RWPE2 (cell line): Measurements from ENCODE around the gene LRRC45.

Experiments
- ATAC-seq: fragments of 200-7000 bp; cut with Tn5 transposase; 3 replicates; pipeline ENCODE4 v1.9.1; 2021; ENCODE audit warnings: low read depth
- DNase-seq: peaks from one replicate; pipeline ENCODE4 v3.0.0-alpha.2; 2020; ENCODE audit warnings: low spot score
- H3K27ac ChIP-seq: fragments of 450-650 bp; 2 replicates; pipeline ENCODE4 v1.5.1; 2017; ENCODE audit warnings: mild to moderate bottlenecking; ENCODE audit not compliant: poor library complexity, severe bottlenecking
- H3K27me3 ChIP-seq: fragments of 250-450 bp; sonication (Bioruptor Pico); 2 replicates; pipeline ENCODE4 v1.5.1; 2021; ENCODE audit warnings: mild to moderate bottlenecking, moderate library complexity; ENCODE audit not compliant: insufficient read depth, poor library complexity, severe bottlenecking
- H3K36me3 ChIP-seq: fragments of 250-450 bp; sonication (Bioruptor Pico); 2 replicates; pipeline ENCODE4 v1.5.1; 2020; ENCODE audit warnings: low read depth, mild to moderate bottlenecking, moderate library complexity
- H3K4me1 ChIP-seq: fragments of 250-450 bp; sonication (Bioruptor Pico); 2 replicates; pipeline ENCODE4 v1.5.1; 2021; ENCODE audit warnings: mild to moderate bottlenecking, moderate library complexity; ENCODE audit not compliant: insufficient read depth, poor library complexity, severe bottlenecking
- H3K4me3 ChIP-seq: fragments of 250-450 bp; sonication (Bioruptor Pico); 2 replicates; pipeline ENCODE4 v1.5.1; 2021; ENCODE audit warnings: mild to moderate bottlenecking, moderate library complexity; ENCODE audit not compliant: severe bottlenecking
- H3K9me3 ChIP-seq: fragments of 250-450 bp; sonication (Bioruptor Pico); 2 replicates; pipeline ENCODE4 v1.5.1; 2021; ENCODE audit warnings: mild to moderate bottlenecking, moderate library complexity; ENCODE audit not compliant: severe bottlenecking
- CTCF ChIP-seq: fragments of 450-650 bp; IDR thresholded peaks from one replicate; pipeline ENCODE4 v1.5.1; 2017; ENCODE audit warnings: mild to moderate bottlenecking, moderate library complexity; ENCODE audit not compliant: poor library complexity, severe bottlenecking

The LRRC45 gene

GRCh38 chr17:82000803-82001570, 22.1 kb upstream of the LRRC45 start:
- Histone ChIP-seq H3K36me3 (peaks cover 7% of the 10 kb centered on the region; the same call in 1 of the 2 replicates), H3K4me1 (peaks cover 15% of the 10 kb centered on the region), H3K27ac (no peak overlapping the region), H3K27me3 (no peaks in the 10 kb centered on the region), H3K4me3 (no peak overlapping the region), H3K9me3 (no peaks in the 10 kb centered on the region)
- TF ChIP-seq CTCF = no peak
- DNase-seq = no peak
- ATAC-seq = no peak

GRCh38 chr17:82001571-82002056, 21.5 kb upstream of the LRRC45 start:
- no peak for ATAC-seq

GRCh38 chr17:82003411-82004381, 19.4 kb upstream of the LRRC45 start:
- Histone ChIP-seq H3K27me3 (no peaks in the 10 kb centered on the region), H3K4me3 (no peak overlapping the region), H3K9me3 (no peaks in the 10 kb centered on the region), H3K27ac (peak overlapping the region; percentile 77), H3K36me3 (no peaks in the 10 kb centered on the region), H3K4me1 (peaks cover 23% of the 10 kb centered on the region)
- peak; percentile 94 for ATAC-seq
- peak; percentile 96 for DNase-seq
- no peak for TF ChIP-seq CTCF

More at GRCh38 chr17:82001571-82002056, 21.5 kb upstream of the LRRC45 start:
- Histone ChIP-seq H3K36me3 (peaks cover 6% of the 10 kb centered on the region; the same call in 1 of the 2 replicates), H3K27ac (no peak overlapping the region), H3K27me3 (no peaks in the 10 kb centered on the region), H3K4me3 (no peak overlapping the region), H3K4me1 (peaks cover 21% of the 10 kb centered on the region), H3K9me3 (no peaks in the 10 kb centered on the region)
- DNase-seq = no peak
- no peak for TF ChIP-seq CTCF

- no peak for TF ChIP-seq CTCF
- DNase-seq (no peak), ATAC-seq (no peak)
- Histone ChIP-seq H3K36me3 (no peaks in the 10 kb centered on the region), H3K4me1 (peaks cover 23% of the 10 kb centered on the region), H3K27ac (peak overlapping the region; percentile 77), H3K4me3 (no peak overlapping the region), H3K9me3 (no peaks in the 10 kb centered on the region), H3K27me3 (no peaks in the 10 kb centered on the region)
Measured at GRCh38 chr17:82004517-82005455, 18.3 kb upstream of the LRRC45 start.
